ENCODE results near the gene ARID1B.

The ARID1B gene

DNA sequence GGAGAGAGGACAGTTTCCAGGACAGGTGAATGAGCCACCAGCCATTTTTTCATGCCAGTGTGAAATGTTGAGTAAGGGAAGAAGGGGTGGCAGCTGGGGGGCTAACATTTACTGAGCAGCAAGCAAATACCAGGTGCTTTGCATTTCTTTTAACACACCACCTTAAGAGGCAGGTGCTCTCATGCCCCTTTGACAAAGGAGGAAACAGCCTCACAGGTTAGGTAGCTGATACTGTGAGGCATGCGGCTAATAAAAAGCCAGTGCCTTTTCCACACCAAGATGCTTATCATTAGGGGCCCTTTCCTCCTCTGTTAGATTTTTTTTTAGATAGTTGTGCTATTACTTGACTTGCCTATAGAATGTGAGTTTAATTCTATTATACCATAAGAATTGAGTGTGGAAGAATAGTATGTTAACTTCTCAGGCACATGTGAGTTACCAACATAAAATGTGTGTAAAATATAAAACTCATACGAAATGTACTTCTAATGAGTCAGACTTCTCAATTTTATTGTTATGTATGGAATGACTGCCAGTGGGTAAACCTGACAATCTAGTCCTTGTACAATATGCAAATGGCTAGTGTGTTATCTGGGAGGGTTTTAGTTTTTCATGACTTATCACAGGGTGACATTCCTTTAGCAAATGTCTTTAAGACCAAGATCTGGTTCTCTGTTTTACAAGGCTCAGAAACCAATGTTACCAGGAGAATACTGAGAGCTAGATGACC, 286.2 kb downstream of the ARID1B start:
- no peak for DNase-seq

DNA sequence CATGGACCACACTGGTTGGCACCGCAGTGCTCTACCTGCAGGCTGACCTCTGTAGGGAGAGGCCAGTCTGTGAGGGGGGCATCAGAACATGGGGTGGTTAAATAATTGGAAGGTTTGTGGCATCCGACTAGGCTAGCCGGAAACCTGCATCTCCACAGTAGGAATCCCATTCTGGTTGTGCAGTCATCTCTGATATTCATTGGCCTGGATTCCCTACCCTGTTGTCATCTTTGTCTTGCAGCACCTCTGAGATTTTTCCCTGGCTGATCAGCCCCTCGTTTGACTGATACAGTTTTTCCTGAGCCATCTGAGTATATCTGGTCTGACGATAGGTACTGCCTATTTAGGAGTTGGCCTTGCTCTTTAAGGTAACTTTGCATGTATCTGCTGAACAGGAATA, 286.7 kb downstream of the ARID1B start:
- DNase-seq: no peak

DNA sequence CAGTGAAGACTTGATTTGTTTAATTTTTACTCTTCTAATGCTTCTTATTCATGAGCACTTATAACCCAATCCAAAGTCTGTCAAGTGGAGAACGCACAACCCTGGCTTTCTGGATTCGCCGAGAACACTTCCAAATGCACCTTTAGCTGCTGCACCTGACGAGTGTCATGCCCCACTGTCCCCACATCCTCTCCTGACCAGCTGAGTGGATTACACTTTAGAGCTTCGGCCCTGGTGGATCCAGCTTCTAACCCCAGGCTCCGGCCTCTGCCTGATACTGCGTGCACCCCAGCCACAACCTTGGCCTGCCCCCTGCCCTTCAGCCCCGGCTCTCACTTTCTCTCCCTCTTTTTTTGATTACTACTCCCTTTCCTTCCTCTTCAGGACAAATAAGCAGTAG, 287.3 kb downstream of the ARID1B start:
- no peak for DNase-seq

DNA sequence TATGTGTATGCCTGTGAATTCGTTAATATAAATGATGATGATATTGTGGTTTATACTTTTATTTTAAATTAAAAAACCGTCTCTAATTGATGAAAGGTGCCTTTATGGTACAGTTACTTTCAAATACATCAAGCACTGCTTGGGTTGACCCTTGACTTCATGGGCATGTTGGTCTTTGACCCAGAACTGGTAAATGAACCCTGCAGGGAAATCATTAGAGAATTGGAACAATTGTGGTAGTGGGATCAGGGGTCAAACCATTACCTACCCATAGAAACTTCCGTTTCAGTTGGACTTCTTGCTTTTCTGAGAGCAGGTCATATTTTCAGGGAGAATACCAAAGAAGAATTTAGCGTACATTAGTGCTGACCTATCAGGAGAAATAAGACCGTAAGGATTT, 288.2 kb downstream of the ARID1B start:
- DNase-seq: no peak

DNA sequence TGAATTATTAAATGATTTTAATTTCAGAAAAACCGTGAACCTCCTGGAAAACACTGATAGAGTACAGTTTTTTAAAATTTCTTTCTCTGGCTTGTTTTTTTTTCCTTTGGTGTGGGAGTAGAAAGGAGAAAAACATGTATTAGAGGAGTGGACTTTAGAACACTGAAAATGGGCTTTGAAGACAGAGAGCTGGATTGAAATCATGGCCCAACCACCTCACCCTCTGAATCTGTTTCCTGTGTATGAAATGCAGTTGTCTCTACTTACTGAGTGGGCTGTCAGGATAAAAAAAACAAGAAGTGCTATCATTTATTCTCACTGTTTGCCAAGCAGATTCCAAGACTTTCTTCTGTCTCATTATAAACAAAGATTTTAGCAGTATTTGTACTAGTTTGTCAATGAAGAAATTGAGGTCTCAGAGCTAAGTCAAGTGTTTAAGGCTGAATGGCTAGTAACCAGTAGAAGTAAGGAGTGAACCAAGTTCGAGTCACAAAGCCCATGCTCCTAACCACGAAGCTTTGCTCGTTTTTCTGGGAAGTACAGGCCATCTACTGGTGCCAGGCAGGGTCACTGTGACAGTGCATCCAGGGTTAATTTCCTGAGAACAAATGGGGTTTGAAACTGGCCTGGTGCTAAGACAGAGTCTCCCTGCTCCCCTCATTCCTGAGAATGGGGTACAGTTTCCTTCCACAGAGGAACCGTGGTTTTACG, 289.8 kb downstream of the ARID1B start:
- DNase-seq: no peak

DNA sequence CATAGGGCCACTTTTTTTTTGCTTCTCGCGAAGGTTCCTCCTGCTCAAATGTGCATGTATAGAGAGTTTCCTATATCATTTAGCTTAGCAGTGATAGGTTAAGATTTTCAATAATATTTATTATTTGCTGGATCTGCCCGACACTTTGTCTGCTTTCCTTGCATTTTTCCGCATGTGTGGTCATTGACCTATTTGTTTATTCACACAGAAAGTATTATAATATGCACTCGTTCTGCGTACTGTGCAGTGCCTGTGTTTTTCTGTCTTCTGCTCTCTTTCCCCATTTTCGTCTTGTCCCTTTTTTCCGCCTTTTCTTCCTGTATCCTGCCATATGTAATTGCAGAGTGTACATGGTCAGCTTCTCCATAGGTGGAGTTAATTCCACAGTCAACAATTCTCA, 290.3 kb downstream of the ARID1B start:
- no peak for DNase-seq

DNA sequence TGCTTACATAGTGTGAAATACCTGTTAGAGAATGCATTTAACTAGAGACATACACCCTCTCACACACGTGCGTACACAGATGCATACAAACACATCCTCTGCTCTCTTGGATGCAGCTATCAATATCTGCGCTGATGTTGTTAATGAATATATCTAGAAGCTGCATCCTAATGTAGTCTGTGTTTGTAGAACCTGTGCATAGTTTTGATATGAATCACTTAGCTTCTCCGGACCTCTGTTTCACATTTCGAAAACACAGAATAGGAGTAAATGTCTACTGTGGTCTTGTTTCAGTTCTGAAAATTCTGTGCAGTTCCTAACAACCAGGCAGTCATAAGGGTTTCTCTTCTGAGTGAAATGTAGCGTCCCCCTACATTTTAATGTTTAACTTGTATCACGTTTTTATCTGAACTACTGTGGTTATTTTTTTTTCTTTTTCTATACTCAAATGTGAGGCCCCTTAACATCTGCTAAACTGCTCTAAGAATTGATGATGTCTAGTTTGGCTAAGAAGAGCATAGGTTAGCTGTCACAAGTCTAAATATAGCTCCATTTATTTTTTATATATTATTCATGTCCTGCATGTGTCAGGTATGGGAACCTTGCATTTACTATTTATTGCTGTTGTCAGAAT, 291.6 kb downstream of the ARID1B start:
- DNase-seq: no peak

DNA sequence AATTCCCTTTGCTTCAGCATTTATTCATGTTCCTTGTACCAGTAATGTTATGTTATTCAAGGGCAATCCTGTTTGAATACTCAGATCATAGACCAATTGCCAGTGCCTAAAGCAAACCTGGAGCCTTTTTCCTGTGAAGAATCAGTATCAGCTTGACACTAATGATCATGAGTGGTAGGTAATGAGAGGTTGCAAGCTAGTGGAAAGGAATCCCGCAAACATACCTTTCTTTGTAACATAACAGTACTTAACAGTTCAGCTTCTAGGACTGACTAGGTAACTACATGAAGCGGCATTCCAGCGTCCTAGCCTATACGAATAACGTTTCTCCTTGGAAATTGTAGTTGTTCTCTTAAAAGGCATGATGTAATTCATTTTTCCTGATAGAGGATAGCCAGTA, 292.4 kb downstream of the ARID1B start:
- no peak for DNase-seq

DNA sequence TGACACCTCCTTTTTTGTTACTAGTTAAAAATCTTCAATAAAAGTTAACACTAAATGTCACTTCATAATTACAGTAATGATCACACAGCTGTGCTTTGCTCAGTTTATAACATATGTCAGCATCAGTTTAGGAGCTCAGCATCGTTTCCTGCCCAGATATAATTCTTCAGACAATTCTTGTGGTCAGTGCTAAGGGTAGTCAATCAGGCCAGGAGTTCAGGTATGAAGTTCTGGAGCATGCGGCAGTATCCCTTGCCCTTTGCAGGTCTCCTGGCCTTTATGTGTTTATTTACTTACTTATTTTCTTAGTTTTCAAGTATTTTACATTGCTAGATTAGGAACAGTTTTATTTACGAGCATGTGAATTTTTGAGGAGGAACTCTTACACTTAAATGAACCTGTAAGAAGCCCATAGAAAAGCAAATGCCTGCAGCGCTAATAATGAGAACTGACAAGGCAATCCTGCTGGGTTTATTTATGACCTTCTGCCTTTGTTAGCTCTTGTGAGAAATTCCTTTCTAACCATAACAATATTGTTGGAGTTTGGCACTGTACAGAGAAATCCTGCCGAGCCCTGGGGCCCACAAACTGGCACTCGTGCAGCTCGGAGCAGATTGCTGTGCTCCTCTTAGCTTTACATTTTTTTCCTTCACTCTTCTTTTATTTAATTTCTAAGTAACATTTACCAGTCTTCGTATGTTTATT, 293.4 kb downstream of the ARID1B start:
- no peak for DNase-seq

DNA sequence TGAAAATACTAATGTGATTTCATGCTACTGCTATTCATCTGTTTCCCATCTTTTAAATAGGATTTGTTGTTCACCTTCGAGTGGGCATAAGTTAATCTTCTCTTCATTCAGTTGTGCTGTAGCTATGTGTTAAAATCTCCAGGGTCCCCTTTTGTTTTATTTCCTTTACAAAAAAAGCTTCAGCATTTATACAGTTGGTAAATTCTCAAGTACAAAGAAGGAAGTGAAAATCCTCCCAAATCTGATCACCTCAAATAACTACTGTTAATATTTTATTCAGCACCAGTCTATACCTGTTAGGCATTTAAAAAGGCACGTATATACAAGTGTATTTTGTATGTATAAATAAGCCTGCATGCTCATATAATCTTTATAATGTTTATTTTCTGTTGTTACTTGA, 294.9 kb downstream of the ARID1B start:
- no peak for DNase-seq

DNA sequence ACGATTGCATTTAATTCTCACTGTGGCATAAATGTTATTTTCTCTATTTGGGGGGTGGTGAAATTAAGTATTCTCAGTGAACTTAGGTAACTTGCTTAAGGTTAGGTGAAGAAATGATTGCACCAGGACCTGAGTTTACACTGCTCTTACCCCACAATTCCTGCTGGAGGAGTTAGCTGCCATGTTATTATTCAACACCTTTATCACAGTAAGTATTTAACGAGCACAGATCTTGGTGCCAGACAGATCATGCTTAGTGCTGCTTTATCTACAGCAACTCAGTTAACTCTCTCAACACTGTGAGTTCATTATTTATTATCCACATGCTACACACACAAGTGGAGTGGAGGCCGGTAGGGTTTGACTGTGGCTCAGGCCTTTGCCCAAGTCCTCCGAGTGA, 296.4 kb downstream of the ARID1B start:
- DNase-seq: no peak

DNA sequence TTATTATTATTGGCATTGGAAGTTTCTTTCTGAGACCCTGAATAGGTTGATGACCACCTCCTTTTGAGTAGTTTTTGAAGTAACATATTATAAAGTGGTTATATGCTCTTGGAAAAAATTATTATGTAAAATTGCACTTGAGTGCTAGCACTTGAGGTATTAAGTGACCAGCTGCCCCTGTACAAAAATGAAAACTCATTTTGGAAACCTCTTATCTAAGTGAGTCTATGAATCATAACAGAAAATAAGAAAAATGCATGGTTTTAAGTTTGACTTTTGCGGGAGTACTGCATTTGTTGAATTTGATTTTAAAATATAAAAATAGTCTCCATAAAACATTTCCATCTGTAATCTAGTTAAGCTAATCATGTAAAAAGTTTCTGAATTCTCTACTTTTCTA, 297.8 kb downstream of the ARID1B start:
- no peak for DNase-seq

DNA sequence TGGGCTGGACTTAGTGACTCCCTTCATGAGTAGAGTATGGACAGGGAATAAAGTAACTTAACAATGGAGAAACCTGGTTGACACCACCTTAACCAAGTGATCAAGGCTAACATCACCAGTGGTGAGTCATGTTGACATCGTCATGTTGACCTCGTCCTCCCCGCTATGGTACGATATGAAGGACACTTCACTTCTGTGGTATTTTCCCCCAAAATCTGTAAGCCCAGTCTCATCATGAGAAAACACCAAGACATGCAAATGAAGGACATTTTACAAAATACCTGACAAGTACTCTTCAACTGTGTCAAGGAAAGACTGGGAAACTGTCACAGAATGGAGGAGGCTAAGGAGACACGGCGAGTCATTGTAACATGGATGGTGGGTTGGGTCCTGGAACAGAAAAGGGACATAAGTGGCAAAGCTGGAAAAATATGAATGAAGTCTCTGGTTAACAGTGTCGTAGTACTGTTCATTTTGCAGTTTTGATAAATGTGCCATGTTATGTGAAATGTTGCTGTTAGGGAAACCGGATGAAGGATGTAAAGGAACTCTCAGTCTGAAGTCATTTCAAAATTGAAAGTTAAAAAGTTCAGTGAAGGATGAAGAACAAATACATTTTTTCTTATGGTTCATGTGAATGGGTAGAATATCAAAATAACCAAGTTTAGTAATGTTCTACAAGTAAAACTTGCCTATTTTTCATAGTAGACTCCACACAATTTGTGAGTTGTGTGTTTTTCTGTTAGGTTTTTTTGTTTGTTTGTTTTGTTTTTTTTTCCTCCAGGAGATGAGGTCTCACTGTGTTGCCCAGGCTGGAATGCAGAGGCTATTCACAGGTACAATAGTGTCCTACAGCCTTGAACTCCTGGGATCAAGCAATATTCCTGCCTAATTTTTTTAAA, 298.6 kb downstream of the ARID1B start:
- no peak for DNase-seq

DNA sequence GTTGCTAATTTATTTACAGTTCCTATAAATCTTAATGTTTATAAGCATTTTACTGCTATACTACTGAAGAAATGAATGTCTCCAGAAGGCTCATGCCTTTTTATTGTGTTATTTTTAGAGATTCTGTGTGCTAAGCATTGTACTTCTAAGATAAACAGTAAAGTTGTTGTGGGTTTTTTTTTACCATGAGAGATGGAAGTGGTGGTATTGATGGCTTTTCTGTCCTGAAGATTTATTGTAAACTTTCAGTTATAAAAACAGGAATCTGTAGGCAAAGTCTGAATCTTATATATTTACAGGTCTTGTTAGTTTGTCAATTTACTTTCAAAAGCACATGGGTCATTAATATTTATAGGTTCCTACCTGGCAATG, 299.3 kb downstream of the ARID1B start:
- DNase-seq: no peak

DNA sequence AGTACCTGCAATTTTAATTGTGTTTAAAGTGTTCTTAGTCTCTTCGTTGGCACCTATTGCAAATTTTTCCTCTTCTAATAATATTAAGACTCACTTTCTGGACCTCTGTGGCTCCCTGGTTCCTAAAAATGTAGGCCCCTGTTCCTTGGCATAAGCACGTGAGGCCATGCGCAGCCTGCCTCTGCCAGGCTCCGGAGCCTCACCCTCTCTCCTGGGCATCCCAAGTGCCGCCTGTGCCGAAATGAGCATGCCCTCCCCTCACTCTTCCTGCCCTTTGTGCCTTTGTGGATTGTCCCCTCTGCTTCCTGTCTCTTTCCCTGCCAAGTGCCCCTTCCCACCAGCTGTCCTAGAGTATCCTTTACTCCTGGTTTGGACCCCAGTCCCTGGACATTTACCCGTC, 300.1 kb downstream of the ARID1B start:
- no peak for DNase-seq

DNA sequence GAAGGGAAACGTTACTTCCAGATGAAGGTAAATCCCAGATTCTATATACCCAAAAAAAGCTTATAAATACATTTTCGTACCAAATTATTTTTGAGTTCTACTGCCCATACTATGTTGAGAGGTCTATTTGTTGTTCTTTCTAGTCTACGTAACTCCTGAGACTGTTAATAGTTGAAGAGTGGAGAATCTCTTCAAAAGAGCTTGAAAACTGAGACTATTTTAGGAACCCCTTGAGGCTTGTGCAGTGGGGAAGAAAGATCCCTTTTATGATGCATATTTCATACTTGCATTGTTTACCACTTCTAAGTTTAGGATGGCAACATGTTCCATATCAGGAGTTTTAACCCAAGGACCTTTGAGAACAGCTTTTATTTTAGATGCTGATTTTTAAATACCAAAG, 301.1 kb downstream of the ARID1B start:
- DNase-seq: no peak

DNA sequence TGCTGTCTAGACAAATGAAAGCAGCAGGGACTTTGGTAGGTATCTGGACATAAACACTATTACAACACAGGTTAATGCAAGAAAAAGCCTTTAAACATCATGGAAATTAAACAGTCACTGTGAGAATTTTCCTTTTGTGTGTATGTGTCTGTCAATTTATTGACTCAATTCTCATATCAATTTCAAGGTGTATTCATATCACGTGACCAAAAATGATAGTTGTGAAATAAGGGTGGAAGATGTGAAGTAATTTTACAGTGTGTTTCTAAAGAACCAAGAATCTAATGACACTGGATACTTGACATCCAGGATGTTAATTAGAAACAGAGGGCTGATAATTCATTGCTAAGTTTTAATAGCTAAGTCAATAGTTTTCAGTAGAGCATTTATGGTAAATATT, 302.1 kb downstream of the ARID1B start:
- DNase-seq: no peak

DNA sequence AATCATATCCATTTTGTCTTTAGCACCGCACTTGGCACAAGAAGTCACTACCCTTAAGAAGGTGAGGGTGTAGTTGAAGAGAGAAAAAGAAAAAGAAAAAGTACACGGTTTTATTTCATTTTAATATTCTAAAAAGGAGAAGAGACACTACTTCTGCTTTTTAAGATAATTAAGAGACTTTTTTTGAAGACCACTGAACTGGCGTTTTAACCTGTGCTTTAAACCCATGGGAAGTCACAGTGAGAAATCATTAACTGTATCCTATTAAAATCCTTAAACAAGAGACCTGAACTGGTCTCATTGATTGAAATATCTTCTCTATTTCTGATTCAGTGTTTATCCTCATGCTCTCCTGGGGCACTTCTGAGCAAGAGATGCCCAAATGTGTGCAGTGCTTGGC, 302.6 kb downstream of the ARID1B start:
- DNase-seq: no peak

DNA sequence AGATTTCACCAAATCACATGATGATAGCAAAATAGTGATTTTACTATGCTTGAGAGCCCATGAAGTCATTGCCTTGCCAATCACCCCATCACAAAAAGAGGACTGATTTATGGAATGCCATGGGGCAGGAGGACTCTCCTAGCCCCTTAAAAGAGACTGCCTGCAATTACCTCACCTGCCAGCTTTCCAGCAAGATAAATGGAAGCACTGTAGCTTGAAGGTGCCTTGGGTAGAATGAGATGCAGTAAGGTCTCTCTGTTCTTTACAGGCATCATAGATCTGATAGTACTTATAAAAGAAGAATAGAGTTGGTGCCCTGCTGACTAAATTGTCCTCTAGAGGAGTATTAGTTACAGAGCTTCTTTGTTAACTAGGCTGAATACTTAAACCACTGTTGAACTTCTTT, 303.8 kb downstream of the ARID1B start:
- DNase-seq: no peak

DNA sequence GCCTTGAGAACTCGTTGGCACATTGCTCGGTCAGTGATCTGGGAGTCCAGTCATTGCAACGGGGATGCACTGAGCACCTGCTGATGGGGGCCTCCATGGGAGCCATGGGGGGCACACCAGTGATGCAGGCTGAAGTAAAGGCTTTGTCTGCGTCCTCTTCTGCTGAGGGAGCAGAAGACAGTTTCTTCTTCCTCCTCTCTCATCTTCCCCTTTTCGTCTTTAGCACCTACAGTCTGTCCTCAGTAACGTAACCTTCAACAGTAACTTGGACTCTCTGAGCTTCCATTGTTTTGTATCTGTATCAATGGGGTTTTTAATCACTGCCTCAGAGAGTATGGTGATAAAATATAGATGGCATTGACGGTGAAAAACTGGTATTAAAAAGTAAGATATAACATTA, 306.2 kb downstream of the ARID1B start:
- no peak for DNase-seq

DNA sequence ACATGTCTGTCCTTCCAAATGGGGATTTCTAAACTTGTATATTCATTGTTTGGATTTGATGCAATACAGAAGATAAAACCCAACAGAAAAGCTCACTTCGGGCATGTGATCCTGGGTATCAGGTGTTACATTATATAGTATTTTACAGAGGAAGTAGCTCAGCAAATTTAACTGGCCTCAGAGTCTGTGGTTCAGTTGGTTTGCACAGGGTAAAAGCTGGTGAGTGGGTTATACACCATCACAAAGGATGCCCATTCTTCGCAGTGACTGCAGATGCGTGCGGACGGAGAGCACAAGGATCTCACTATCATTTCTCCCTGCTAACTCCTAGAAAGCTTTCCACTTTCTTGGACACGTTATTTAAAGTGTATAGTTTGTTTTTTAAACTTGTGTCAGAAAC, 309.5 kb downstream of the ARID1B start:
- no peak for DNase-seq

DNA sequence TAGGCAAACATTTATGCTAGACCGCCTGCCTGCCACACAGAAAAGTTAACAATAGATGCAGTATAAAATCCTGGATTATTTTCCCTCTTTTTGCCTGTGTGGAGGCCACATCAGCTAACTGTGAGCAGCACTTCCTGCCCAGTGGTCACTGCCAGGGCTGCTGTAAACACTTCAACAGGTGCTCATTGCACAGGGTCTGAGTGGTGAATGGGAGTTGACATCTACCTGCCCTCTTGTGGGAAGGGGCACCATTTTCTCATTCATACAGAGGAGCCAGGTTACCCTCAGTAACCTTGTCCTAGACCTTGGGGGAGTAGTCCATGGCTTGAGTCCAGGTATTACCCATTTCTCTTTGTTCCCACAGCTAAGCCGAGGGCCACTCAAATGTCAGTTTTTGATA, 310.8 kb downstream of the ARID1B start:
- no peak for DNase-seq

DNA sequence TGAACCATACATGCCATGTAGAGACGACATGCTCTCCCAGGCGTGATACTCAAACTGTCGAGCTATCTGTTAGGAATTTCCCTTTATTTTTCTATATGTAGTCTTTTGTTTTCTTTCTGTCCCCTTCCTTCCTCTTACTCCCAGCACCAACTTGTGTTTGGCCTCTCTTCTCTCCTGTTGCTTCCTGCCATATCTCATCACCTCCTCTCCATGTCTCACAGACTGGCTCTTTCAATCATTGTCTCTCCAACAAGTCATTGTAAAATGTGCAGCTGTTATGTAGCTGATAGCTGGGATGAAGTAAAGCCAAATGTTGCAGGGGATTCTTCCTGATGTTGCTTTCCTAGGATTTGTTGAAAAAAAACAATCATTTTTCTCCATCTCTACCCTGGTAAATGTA, 311.7 kb downstream of the ARID1B start:
- DNase-seq: no peak
